Mesenchymal stem cell (in vitro differentiated cells and primary cell): Measurements from ENCODE around the gene PTCH1. TPM values are rescaled to one million over a fixed set of nuclear protein-coding genes. Genes with fewer than 3 reads are reported as not detected.

Source experiments
- small RNA-seq: library from polyadenylated mRNA; stranded (forward); fragments of <200 nt; extraction: miRNeasy Mini kit (QIAGEN cat#:217004); gene quantifications from one replicate; pipeline ENCODE3, GENCODE V24; 2013; ENCODE audit warnings: low read depth

PTCH1 gene

Small RNA genes lying within 50 kb of the gene (small RNA-seq; reads per million reads assigned to genes)
- not detected for gene MT1P1
